HG02642 (cell line): Measurements from ENCODE around the gene SLC31A2.
"Not testable (repeated sequence)": the region's sequence is repeated elsewhere in the genome, so short reads cannot be mapped to it uniquely, and the experiment has no call there.

Source experiments
- ATAC-seq: cut with Tn5 transposase; IDR thresholded peaks from one replicate; pipeline ENCODE4 v1.9.1; 2021; ENCODE audit warnings: mild to moderate bottlenecking; ENCODE audit not compliant: unreplicated experiment, poor library complexity

Gene SLC31A2

DNA sequence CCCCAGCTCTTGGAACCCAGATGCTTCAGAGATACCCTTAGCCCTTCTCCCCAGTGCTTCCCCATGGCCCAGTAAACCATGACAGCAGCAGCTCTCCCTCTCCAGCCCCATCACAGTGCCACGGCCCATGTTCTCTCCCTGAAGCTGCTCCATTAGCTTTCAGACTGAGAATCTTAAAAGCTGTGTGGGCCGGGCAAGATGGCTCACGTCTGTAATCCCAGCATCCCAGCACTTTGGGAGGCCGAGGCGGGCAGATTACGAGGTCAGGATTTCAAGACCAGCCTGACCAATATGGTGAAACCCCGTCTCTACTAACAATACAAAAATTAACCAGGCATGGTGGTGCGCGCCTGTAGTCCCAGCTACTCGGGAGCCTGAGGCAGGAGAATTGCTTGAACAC lies 1.2 kb upstream of the SLC31A2 start:
- ATAC-seq: not testable (repeated sequence)

DNA sequence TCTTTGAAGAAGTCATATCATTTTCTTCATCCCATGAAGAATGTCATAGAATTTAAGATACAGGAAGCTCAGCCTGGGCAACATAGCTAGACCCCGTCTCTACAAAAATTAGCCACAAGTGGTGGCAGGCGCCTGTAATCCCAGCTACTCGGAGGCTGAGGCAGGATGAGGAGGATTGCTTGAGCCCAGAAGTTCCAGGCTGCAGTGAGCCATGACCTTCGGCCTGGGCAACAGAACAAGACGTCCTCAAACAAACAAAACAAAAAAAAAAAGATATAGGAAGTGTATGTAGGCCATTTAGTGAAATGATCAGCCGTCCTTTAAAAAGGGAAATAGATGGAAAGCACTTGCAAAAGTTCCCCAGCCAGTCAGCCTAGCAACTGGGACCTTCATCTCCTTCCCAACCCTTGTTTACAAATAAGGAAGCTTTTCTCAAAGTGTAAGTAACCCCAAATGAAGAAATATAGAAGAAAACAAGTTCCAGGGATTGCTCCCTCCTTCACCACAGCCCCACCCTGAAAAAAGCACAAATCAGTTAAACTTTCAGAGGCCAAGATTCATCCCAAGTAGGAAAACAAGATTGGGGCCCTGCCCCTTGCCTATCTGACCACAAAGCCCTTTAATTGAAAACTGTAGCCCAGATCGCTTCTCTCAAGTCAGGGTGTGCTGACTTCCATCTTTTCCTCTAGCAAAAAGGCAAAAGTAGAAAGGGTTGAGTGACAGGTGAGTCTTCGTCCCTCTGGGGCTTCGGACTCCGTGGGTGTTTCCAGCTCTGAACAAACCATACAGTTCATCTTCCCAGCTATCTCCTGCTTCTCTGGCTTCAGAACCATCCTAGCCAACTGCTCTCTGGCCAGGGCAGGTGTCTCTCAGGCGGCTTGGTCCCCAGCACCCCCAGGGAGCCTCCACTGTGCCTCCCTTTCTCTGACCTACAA lies 1.2 kb downstream of the SLC31A2 start:
- no peak for ATAC-seq

DNA sequence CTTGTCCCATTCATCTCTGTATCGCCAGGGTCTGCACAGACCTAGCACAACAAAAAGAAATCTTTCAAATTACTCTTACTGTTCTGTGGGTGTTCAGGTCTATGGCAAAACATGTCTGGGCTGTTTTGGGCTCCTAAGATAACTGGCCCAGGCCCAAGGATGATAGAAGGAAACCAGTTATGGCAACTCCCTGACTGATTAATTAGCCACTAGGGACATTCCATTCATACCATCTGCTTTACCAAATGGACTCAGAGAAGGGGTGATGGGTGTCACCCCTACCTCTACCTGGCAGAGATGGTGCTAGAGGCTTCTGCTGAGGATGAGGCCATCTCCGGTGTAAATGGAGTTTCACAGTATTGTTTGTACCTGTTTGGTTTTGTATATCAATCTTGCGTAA lies 1.9 kb downstream of the SLC31A2 start:
- ATAC-seq: no peak

DNA sequence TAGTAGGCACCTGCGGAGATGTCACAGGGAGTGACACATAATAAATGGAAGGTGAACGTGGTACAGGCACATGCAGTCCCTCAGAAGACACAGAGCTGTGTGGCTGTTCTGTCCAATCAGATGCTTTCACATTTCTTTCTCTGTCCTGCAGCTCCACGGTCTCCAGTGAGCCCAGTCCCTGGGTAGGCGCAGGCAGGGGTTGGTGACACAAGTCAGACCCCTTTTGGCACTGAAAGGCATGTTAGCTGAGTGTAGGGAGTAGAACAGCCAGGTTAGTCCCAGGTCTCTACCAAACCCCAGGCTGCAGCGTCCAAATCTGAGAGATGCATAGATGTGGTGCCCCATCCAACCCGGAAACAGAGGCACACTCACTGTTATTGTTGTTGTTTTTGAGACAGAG lies 2.8 kb downstream of the SLC31A2 start:
- no peak for ATAC-seq

DNA sequence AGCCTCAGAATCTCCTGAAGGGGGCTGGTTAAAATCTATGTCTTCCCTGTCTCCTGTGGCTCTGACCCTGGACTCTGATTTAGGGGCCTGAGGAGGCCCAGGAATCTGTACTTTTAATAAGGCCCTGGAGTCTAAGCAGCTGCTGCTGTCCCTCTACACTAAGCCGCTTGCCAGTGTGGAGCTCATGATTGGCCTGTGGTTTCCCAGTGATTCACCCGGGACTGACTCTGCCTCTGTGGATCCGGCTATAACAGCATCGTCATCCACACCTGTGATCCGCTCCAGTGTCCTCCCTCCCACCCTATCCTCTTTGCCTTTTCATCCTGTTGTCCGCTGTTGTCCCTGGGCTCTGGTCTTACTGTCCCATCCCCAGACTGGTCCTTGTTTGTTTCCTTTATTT lies 3.7 kb downstream of the SLC31A2 start:
- ATAC-seq: no peak

GRCh38 chr9:113154946-113155345 lies 4.1 kb downstream of the SLC31A2 start:
- ATAC-seq: no peak

DNA sequence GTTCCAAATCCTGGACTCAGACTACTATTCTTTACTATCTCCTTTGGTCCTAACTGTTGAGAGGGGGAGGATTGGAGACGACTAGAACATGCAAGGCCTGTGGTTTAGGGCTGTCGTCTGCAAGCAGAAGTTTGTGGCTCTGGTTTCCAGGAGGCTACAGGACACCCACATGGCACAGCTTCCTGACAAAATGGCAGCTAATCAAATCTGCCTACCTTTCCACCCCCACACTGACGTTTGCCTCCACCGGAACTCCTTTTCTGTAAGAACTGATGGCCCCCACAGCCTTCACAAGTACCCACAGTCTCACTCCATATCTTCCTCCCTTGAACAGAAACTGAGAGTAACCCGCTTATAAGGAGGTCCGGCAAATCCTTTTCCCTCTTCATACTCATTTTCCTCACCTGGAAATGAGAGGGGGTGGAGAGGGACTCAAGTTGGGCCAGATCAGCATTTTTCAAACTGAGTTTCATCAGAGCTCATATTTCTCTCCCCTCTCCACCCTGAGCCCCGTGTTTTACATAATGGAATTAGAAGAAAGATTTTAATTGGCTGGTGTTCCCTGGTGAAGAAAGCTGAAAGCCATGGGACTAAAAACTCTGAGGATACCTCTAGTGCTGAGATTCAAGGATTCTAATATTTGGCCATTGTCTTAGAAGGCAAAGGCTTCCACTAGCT lies 5.2 kb downstream of the SLC31A2 start:
- ATAC-seq: no peak

DNA sequence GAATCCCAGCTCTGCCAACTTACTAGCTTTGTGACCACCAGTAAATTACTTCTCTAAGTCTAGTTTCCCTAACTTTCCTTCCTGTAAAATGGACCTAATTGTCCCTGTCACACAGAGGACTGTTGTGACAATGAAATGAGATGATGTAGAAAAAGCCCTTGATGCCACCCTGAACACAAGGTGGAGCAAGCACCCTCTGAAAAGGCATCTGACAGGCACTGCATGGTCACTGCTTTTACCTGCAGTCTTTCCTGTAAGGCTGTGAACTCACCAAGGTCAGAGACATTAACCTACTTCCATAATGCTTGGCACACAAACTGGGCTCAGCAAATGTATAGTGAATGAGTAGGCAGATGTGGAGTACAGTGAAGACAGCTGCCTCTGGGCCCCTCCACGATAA lies 6.1 kb downstream of the SLC31A2 start:
- no peak for ATAC-seq

GRCh38 chr9:113158446-113158845 lies 7.6 kb downstream of the SLC31A2 start:
- ATAC-seq: no peak

DNA sequence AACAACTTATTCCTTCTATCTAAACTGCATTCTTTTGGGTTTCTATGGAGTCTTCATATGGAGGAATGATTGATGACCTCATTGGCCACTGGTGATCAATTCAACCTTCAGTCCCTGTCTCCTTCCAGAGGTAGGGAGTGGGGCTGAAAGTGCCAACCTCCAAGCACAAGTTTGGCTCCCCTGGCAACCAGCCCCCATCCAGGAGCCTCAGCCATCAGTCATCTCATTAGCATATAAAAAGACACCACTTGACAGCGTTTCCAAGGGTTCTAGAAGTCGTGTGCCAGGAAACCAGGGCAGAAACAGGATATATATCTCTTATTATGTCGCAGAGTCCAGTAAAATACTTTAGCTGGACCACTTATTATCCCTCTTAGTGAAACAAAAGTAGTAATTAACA lies 9.8 kb downstream of the SLC31A2 start:
- ATAC-seq: no peak

DNA sequence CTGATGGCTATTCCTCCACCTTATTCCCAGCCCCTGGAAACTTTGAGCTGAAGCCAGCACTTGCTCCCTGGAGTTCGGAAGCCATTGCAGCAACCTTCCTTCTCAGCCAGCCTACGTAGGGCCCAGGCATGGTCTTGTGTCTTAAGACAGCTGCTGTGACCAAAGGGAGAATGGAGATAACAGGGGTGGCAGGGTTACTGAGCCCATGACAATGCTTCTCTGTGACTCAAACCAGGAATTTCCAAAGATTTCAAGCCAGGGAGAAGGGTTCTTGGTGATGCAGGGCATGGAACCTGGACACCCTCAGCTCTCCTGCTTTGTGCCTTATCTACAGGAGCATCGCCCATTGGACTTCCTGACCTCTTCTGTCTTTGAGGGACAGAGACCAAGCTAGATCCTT lies 12.2 kb downstream of the SLC31A2 start:
- ATAC-seq: no peak

GRCh38 chr9:113164536-113165300 lies 13.9 kb downstream of the SLC31A2 start:
- no peak for ATAC-seq

- no peak for ATAC-seq
Observed at GRCh38 chr9:113166039-113166438, 15.2 kb downstream of the SLC31A2 start.

- no peak for ATAC-seq
Observed at GRCh38 chr9:113168809-113169208, 18.0 kb downstream of the SLC31A2 start.

DNA sequence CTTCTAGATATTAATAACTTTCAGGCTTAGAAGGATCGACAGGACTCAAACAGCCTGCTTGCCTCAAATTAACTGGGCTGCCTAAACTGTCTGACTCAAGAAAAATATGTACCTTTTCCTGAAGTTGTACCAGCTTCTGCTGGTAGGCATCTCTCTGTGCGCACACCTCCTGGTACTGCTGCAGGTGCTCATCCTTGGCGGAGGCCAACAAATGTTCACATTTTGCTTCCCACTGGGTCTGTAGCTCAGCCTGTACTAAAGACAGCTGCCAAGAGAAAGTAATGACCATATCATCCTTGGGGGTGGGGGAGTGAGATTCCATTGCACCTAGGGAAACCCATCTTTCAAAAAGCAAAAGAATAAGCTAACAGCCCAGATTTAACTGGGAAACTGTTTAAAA lies 22.5 kb downstream of the SLC31A2 start:
- no peak for ATAC-seq

GRCh38 chr9:113176803-113177202 lies 26.0 kb downstream of the SLC31A2 start:
- no peak for ATAC-seq

DNA sequence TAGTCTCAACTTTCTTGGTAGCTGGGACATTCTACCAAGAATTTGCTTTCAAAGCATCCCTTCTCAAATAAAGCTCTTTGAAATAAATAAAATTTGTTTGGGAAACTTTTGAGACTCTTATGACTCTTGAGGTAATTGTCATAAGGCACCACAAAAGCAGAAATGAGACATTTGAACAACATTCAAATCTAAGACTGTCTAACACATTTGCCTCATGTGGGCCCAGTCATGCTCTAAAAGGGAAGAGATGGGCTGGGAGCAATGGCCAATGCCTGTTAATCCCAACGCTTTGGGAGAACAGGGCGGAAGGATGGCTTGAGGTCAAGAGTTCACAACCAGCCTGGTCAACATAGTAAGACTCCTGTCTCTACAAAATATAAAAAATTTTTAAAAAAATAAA lies 26.4 kb downstream of the SLC31A2 start:
- ATAC-seq: no peak

DNA sequence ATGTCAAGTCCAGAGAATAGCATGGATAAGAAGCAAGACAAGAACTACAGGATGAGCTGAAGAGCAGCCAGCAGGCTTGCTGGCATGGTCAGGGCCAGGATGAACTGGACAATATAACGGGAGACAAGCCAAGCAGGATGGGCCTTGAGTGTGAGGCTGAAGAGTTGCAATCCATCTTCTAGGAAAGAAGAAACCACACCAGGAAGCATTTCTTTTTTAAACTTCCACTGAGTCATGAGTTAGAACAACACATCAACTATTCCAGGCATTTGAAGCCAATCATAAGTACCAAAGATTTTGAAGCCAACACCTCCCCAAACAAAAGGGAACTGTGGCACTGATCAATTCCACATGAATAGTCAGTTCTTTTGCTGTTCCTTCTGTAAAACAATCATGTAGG lies 27.3 kb downstream of the SLC31A2 start:
- no peak for ATAC-seq

GRCh38 chr9:113179839-113180238 lies 29.0 kb downstream of the SLC31A2 start:
- no peak for ATAC-seq

- no peak for ATAC-seq
Observed at GRCh38 chr9:113181165-113181564, 30.4 kb downstream of the SLC31A2 start.

GRCh38 chr9:113183956-113184488 lies 33.2 kb downstream of the SLC31A2 start:
- no peak for ATAC-seq
